Kidney capillary endothelial cell (primary cell): ENCODE data around the gene MUC4.
"Not testable (repeated sequence)": the region's sequence is repeated elsewhere in the genome, so short reads cannot be mapped to it uniquely, and the experiment has no call there.

Experiments used
- DNase-seq: peaks from one replicate; pipeline ENCODE4 v3.0.0-alpha.2; 2018; ENCODE audit warnings: low spot score

Gene MUC4

DNA sequence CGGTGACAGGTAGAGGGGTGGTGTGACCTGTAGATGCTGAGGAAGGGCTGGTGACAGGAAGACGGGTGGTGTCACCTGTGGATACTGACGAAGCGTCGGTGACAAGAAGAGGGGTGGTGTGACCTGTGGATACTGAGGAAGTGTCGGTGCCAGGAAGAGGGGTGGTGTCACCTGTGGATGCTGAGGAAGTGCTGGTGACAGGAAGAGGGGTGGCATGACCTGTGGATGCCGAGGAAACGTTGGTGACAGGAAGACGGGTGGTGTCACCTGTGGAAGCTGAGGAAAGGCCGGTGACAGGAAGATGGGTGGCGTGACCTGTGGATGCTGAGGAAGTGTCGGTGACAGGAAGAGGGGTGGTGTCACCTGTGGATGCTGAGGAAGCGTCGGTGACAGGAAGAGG, 27.7 kb downstream of the MUC4 start:
- DNase-seq: not testable (repeated sequence)

DNA sequence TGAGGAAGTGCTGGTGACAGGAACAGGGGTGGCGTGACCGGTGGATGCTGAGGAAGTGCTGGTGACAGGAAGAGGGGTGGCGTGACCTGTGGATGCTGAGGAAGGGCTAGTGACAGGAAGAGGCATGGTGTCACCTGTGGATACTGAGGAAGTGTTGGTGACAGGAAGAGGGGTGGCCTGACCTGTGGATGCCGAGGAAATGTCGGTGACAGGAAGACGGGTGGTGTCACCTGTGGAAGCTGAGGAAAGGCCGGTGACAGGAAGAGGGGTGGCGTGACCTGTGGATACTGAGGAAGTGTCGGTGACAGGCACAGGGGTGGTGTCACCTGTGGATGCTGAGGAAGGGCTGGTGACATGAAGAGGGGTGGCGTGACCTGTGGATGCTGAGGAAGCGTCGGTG, 30.5 kb downstream of the MUC4 start:
- not testable (repeated sequence) for DNase-seq

DNA sequence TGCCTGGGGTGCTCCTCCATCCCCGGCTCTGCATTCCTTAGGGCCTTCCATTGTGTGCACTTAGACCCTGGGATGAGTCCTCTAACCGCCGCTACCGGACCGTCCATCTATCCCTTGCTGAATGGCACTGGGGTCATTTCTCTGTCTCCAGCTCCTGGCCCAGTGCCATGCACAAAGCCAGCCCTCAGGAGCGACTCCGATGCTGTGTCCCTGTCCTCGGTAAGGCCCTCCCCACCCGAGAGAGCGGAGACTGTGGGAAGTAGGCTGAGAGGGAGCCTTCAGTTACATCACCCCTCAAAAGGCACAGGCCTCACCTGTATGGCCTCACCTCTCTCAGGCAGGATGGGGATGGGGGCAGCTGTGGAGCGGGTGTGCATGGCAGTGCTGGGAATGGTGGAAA, 33.8 kb downstream of the MUC4 start:
- no peak for DNase-seq

GRCh38 chr3:195774917-195775316, 36.8 kb downstream of the MUC4 start:
- DNase-seq: no peak

- DNase-seq: no peak
These were observed 37.7 kb downstream of the MUC4 start for GRCh38 chr3:195773956-195774537.

- DNase-seq: no peak
These were observed 40.0 kb downstream of the MUC4 start for GRCh38 chr3:195771646-195772300.

- DNase-seq: not testable (repeated sequence)
These were observed 40.7 kb downstream of the MUC4 start for GRCh38 chr3:195770841-195771645.

- DNase-seq: no peak
These were observed 41.5 kb downstream of the MUC4 start for GRCh38 chr3:195770081-195770840.

DNA sequence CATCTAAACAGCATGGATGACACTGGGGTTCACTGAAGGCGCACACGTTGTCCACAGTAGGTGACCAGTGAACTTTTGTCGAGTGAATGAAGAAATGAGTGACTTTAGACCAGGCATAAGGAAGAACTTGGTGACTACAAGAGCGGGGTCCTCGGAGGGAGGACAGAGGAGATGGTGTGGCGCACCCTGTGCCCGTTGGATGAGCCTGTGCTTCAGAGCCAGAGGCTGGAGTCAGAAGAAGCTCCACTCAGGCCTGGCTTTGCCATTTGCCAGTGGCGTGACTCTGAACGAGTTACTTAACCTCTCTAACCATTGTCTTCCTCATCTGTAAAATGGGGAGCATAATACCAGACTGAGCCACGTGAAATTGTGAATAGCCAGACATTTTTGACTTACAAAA, 42.2 kb downstream of the MUC4 start:
- DNase-seq: no peak

DNA sequence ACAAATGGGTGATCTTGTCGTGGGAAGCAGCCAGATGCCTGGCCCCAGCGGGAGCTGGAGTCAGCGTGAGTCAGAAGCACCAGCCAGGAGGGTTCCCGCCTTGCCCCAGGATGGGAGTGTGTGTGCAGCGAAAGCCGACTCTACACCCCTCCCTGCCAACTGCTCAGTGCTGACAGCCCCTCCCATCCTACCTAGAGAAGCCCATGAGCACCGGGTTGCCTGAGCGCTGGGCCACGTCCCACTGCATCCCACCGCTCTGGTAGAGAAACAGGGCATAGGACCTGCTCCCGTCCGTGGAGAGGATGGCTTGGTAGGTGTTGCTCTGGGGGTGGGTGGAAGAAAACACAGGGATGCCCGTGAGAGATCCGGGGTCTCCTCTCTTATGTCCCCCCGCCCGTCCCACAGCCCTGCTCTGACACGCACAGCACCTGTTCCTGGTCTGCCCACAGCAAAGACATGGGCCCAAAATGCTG, 42.9 kb downstream of the MUC4 start:
- no peak for DNase-seq

DNA sequence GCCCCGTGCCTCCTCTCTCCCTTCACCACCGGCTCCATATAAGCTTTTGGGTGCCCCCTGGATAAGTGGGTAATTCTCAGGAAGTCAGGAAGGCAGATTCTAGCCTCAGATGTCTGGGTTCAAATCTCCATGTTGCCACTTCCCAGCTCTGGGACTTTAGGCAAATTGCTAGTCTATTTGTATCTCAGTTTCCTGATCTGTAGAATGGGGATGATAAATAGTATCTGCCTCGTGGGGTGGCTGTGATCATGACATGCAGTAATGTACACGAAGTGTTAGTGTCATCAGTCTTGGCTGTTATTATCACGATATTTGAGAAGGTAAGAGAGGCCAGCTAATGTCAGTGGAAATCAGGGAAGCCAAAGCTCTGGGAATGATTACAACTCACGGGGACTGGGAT, 43.3 kb downstream of the MUC4 start:
- DNase-seq: no peak

GRCh38 chr3:195767792-195768191, 43.9 kb downstream of the MUC4 start:
- no peak for DNase-seq

DNA sequence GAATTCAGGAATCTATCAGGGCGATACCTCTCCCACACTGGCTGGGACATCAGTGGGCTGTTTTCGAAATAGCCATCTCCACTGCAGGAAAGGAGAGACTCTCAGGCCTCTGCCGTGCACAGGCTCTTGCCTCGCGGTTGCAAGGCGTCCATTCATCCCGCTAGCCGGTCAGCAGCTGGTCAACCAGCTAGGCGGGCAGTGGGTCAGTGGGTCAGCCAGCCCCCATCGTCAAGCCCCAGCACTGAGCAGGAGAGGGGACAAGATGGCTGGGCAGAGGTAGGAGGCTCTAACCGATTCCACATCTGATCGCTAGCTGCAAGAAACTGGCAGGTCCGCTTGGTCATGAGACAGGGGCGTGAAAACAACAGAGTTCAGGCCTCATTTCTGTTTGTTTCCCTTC, 45.1 kb downstream of the MUC4 start:
- DNase-seq: no peak

DNA sequence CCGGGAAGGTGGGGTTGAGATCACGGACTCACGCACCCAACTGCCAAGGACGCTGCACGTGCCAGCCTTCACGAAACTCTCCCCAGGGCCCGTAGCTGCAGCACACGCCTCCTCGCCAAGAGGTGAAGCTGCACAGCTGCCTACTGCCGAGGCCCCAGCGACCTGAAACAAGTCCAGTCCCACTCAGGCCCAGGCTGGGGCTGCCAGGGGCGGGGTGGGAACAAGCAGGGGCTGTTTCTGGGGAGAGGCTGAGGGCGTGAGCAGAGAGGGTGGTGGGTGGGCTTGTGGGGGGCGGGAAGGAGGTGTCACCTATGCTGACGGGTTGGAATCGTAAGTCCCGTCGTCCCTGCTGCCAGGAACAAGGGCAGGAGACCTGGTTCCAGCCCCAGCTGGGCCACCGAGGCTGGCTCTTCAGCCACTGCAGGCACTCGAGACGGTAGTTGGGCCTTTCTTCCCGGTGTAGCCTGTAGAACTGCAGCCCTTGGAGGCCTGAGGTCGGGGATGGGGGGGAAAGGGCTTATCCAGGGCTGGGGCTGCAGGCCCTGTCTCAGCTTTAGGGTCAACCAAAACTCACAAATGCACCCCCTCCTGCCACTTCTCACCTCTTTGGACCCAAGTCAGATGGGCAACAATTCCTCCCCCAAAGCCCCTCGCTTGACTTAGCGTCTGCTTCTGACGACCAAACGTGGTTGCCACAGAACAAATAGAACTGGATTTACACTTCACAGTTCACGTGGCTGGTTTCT, 46.6 kb downstream of the MUC4 start:
- no peak for DNase-seq

- no peak for DNase-seq
These were observed 47.6 kb downstream of the MUC4 start for GRCh38 chr3:195763843-195764825.

DNA sequence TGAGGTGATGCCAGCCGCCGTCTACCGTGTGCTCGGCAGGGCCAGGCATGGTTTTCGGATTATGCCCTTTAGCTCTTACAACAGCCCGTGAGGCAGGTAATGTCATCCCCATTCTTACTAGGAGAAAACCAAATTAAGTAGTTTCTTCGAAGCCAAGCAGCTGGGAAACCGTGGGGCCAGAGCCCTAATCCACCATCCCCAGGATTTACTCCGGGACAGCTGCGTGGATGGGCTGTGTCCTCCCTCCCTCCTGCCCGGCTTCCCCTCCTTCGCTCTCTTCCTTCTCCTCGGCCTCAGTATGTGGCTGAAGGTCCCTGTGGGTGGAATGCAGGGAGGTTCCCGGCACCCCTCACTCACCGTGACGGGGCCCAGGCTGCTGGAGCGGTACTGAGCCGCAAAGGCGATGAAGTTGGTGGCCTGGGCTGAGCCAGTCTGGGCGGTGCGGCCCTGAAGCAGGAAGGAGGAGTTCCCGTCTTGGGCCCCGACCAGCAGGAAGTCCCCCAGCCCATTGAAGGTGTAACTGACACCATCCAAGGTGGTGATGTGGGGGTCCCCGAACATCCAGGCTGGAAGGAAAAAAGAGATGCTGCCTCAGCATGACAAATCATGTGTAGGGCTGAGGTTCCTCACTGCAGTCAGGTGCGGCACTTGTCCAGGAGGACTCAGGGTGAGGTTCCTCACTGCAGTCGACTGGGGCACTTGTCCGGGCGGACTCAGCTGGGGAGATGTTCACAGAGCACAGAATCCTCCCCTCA, 48.5 kb downstream of the MUC4 start:
- no peak for DNase-seq

GRCh38 chr3:195762611-195763010, 49.1 kb downstream of the MUC4 start:
- no peak for DNase-seq

- no peak for DNase-seq
These were observed 49.5 kb downstream of the MUC4 start for GRCh38 chr3:195762249-195762585.

- DNase-seq: no peak
These were observed 50.0 kb downstream of the MUC4 start for GRCh38 chr3:195761567-195762248.
